Breast epithelium (tissue), 4 donors: ENCODE results near the gene TNFSF15. TPM values are rescaled to one million over a fixed set of nuclear protein-coding genes. Genes with fewer than 3 reads are reported as not detected.

Source experiments
- DNase-seq, 2 donors: peaks; one replicate each; pipeline ENCODE4 v3.0.0-alpha.2; 2019; ENCODE audit warnings: low spot score in 2 of 2
- H3K27ac ChIP-seq, 2 donors: fragments of 200-600 bp; sonication (generic) in 1 of 2; one replicate each; pipeline ENCODE4 v1.5.1; 2016 to 2019; ENCODE audit warnings: mild to moderate bottlenecking in 1 of 2
- H3K27me3 ChIP-seq, 2 donors: fragments of 200-600 bp; sonication (generic) in 1 of 2; one replicate each; pipeline versions ENCODE4 v1.5.1 to v1.6.0; 2017 to 2019; ENCODE audit warnings: control low read depth in 1 of 2, mild to moderate bottlenecking in 1 of 2
- H3K36me3 ChIP-seq: fragments of 200-600 bp; one replicate; pipeline ENCODE4 v1.5.1; 2019
- H3K4me1 ChIP-seq, 2 donors: fragments of 200-600 bp; sonication (generic); one replicate each; pipeline ENCODE4 v1.5.1; 2016 to 2019; ENCODE audit warnings: control low read depth in 1 of 2
- H3K4me3 ChIP-seq, 3 donors: fragments of 200-600 bp; sonication (generic); 1 replicate in 2 of 3; 2 replicates in 1 of 3; pipeline ENCODE4 v1.5.1; 2016 to 2019; ENCODE audit warnings: mild to moderate bottlenecking in 3 of 3, moderate library complexity in 2 of 3
- H3K9me3 ChIP-seq, 2 donors: fragments of 200-600 bp; sonication (generic) in 1 of 2; one replicate each; pipeline ENCODE4 v1.5.1; 2016 to 2019; ENCODE audit warnings: control low read depth in 1 of 2
- POLR2A ChIP-seq: fragments of 450-650 bp; IDR thresholded peaks from one replicate; pipeline ENCODE4 v1.6.1; 2016; ENCODE audit warnings: antibody characterized with exemption, mild to moderate bottlenecking, moderate library complexity
- POLR2AphosphoS5 ChIP-seq, 3 donors: sonication (generic); formaldehyde crosslinking; IDR thresholded peaks; one replicate each; pipeline ENCODE4 v1.6.1; 2017; ENCODE audit warnings: antibody characterized with exemption in 3 of 3
- intact Hi-C: fragments of 100-400 bp; cut with DNase I; formaldehyde crosslinking; loops from one replicate; pipeline ENCODE4 v1.15.1; 2023; ENCODE audit warnings: low total_unique reads
- total RNA-seq, 3 donors: library from RNA; depleted of rRNA; stranded (reverse); fragments of >200 nt; gene quantifications; one replicate each; pipeline ENCODE4 v1.1.0, GENCODE V29; 2016
- TF ChIP-seq, protein P1 (sequence below), 3 donors: fragments of 450-650 bp; IDR thresholded peaks; one replicate each; pipeline ENCODE4 v1.5.1; 2016 to 2017; ENCODE audit warnings: antibody characterized with exemption in 3 of 3, mild to moderate bottlenecking in 3 of 3, moderate library complexity in 3 of 3

The TNFSF15 gene
- 1 to 10 TPM in 1 of 3 donors, under 1 TPM in 2; 0.16 to 2.0 (median 0.66) TPM for total RNA-seq

DNA sequence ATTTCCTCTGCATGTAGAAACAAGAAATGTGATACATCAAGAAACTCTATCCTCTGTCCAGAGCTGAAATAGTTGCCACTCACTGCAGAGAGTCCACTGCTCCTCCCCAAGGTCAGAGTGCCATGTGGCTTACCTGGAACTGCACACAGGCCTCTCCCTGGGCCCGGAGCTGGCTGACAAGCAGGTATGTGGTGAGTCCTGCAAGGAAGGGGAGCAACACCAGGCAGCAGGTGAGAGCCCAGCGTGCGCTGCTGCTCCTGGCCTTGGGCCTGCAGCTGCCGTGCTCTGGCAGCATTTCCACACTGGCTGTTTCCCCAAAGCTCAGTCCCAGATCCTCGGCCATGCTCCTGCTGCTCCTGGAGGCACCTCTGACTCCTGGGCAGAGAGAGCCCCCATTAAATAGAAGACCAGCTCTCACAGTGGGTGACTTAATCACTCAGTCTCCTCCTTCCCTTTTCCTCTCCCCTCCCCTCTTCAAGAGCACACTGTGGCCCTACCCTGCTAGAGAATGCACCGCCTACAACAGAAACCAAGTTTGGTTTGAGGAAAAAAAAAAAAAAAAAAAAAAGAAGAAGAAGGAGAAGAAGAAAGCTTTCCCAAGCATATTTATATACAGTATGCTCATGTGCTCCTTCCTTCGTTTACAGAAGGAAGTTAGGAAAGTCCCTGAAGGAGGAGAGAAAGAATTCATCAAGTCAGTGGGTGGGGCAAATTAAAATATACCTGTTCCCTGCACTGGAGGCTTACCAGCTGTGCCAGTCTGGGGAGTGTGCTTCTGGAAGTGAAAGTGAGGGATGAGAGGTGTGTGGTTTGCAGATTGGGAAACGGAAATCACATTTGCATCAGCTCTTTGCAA is at the start of gene TNFSF15:
TSS of gene TNFSF15 (minus strand) at position 370 of the 856 bp plus-strand sequence. CDS start at position 343, 27 bp downstream.
- TF ChIP-seq POLR2AphosphoS5 (IDR thresholded peaks at IDR 0.05) (no peak), POLR2A (no peak)
- TF ChIP-seq, protein P1, sequence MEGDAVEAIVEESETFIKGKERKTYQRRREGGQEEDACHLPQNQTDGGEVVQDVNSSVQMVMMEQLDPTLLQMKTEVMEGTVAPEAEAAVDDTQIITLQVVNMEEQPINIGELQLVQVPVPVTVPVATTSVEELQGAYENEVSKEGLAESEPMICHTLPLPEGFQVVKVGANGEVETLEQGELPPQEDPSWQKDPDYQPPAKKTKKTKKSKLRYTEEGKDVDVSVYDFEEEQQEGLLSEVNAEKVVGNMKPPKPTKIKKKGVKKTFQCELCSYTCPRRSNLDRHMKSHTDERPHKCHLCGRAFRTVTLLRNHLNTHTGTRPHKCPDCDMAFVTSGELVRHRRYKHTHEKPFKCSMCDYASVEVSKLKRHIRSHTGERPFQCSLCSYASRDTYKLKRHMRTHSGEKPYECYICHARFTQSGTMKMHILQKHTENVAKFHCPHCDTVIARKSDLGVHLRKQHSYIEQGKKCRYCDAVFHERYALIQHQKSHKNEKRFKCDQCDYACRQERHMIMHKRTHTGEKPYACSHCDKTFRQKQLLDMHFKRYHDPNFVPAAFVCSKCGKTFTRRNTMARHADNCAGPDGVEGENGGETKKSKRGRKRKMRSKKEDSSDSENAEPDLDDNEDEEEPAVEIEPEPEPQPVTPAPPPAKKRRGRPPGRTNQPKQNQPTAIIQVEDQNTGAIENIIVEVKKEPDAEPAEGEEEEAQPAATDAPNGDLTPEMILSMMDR (IDR thresholded peaks at IDR 0.05) = no peak
- peak in 1 of 2 donors; percentile 36 for DNase-seq
- H3K4me1 ChIP-seq = peaks cover 3 to 6% of the 10 kb centered on the region in 2 donors
- peak within 1 kb of the TSS in 2 of 3 donors; percentile 21 to 35 for H3K4me3 ChIP-seq
- intact Hi-C loops = no loop called here
- H3K9me3 ChIP-seq = no peaks in the 10 kb centered on the region
- H3K36me3 ChIP-seq = no peaks in the 10 kb centered on the region
- H3K27me3 ChIP-seq = no peaks in the 10 kb centered on the region
- peak within 1 kb of the TSS; percentile 48 to 71 for H3K27ac ChIP-seq

DNA sequence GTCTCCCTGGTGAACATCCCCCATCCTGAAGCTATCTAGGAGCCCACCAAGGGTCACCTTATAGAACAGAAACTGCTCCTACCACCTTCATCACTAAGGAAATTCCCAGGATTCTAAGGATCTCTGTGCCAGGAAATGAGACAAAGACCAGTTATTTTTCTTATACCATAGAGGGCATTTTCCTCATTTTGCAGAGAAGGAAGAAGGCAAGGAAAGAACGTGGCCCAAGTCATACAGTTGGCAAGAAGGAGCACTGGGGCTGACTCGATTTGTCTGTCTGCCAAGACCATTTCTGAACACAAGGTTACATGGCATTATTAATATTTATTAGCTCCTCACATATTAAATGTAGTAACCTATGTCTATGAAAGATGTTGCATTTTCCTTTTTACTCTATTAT is 49.6 kb upstream of the TNFSF15 start:
- Histone ChIP-seq H3K27ac (no peak overlapping the region), H3K9me3 (no peaks in the 10 kb centered on the region), H3K4me1 (no peaks in the 10 kb centered on the region), H3K4me3 (no peak overlapping the region), H3K27me3 (no peaks in the 10 kb centered on the region), H3K36me3 (no peaks in the 10 kb centered on the region)
- DNase-seq = no peak
- intact Hi-C loops = no loop called here
- TF ChIP-seq, protein P1 (IDR thresholded peaks at IDR 0.05) = no peak
- no peak for TF ChIP-seq POLR2AphosphoS5 (IDR thresholded peaks at IDR 0.05)

DNA sequence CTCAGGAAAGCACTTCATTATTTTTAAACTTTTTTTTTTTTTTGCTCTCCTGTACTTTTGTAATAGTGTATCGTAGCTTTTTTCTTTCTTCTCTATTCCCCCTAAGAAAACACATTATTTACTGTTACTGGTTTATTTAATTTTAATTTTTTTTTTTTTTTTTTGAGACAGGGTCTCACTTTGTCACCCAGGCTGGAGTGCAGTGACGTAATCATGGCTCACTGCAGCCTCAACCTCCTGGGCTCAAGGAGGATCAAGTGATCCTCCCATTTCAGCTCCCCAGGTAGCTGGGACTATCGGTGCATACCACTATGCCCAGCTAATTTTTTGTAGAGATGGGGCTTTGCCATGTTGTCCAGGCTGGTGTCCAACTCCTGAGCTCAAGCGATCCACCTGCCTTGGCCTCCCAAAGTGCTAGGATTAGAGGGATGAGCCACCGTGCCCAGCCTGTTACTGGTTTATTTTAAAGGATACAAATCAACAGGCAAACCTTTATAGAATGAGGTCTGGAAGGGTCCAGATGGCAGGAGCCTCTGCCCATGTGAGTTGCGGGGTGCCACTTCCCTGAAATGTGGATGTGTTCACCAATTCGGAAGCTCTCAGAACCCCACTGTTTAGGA is 49.0 kb upstream of the TNFSF15 start:
- Histone ChIP-seq H3K4me1 (no peaks in the 10 kb centered on the region), H3K36me3 (no peaks in the 10 kb centered on the region), H3K27ac (no peak overlapping the region), H3K4me3 (no peak overlapping the region), H3K9me3 (no peaks in the 10 kb centered on the region), H3K27me3 (no peaks in the 10 kb centered on the region)
- DNase-seq = no peak
- intact Hi-C loops = no loop called here
- TF ChIP-seq POLR2A = no peak
- no peak for TF ChIP-seq POLR2AphosphoS5 (IDR thresholded peaks at IDR 0.05)
- TF ChIP-seq, protein P1 (IDR thresholded peaks at IDR 0.05) = no peak

DNA sequence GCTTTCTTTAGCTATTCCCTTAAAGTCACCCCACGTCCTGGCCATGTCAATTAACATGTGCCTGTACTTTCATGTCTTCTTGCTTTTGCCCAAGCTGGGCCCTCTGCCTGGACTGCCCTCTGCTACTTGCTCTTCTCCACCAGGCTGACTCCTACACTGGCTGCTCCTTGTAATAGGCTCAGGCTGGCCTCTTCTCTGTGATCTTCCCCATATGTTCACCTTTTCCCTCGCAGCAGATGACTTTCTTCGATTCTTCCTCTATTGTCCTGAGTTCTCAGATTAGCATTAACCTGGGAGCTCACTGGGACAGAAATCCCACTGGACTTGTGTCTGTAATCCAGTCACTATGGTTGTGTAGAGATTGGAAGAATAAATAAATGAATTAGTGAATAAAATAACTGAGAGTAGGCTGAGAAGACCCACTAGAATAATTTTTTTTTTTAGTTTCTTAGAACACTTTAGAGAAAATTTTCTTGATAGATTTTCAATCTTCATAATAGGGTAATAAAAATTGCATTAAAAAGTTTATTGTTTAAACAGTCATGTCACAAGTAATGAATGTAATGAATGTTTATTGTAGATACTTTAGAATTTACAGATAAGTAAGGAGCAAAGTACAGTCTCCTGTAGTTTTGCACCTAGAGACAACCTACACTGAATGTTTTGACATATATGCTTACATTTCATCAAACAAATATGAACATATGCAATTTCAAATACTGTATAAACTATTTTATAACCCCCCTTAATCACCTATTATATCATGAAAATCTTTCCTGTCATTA is 47.4 kb upstream of the TNFSF15 start:
- intact Hi-C loops = no loop called here
- TF ChIP-seq POLR2AphosphoS5 (IDR thresholded peaks at IDR 0.05) (no peak), POLR2A (no peak)
- TF ChIP-seq, protein P1 (IDR thresholded peaks at IDR 0.05) = no peak
- Histone ChIP-seq H3K36me3 (no peaks in the 10 kb centered on the region), H3K27me3 (no peaks in the 10 kb centered on the region), H3K9me3 (no peaks in the 10 kb centered on the region), H3K27ac (no peak overlapping the region), H3K4me1 (no peaks in the 10 kb centered on the region), H3K4me3 (no peak overlapping the region)
- DNase-seq = no peak
